Kidney (tissue), 14 donors: Measurements from ENCODE around the gene ZNF423. TPM values are rescaled to one million over a fixed set of nuclear protein-coding genes. Genes with fewer than 3 reads are reported as not detected.

Experiments
- DNase-seq, 5 donors: peaks; one replicate each; pipeline ENCODE4 v3.0.0-alpha.2; 2013 to 2020
- FAIRE-seq: peaks from 2 replicates; lab custom pipeline; 2012; peaks lifted over from hg19 to GRCh38; lab: Jason Lieb, UNC
- H3K27ac ChIP-seq, 2 donors: one replicate each; pipeline ENCODE4 v1.7.0; 2013; ENCODE audit warnings: low read depth in 2 of 2, low read length in 2 of 2, inconsistent platforms in 1 of 2
- H3K27me3 ChIP-seq: one replicate; pipeline ENCODE4 v1.7.1; 2013; ENCODE audit warnings: low read length, inconsistent platforms; ENCODE audit not compliant: control insufficient read depth, insufficient read depth
- H3K36me3 ChIP-seq, 3 donors: one replicate each; pipeline versions ENCODE4 v1.7.0 to v1.7.1; 2013; ENCODE audit warnings: low read length in 3 of 3, control low read depth in 1 of 3, inconsistent platforms in 1 of 3; ENCODE audit not compliant: insufficient read depth in 3 of 3, control insufficient read depth in 2 of 3
- H3K4me1 ChIP-seq, 3 donors: one replicate each; pipeline versions ENCODE4 v1.7.0 to v1.7.1; 2013; ENCODE audit warnings: low read length in 3 of 3, inconsistent platforms in 1 of 3, low read depth in 1 of 3; ENCODE audit not compliant: control insufficient read depth in 2 of 3, insufficient read depth in 2 of 3
- H3K4me3 ChIP-seq, 3 donors: one replicate each; pipeline versions ENCODE4 v1.7.0 to v1.8.1; 2013; ENCODE audit warnings: low read length in 3 of 3, control low read depth in 1 of 3, inconsistent platforms in 1 of 3
- H3K9ac ChIP-seq, 3 donors: one replicate each; pipeline versions ENCODE4 v1.7.0 to v1.7.1; 2013; ENCODE audit warnings: low read length in 3 of 3, control low read depth in 1 of 3, inconsistent platforms in 1 of 3
- H3K9me3 ChIP-seq, 3 donors: one replicate each; pipeline versions ENCODE4 v1.7.0 to v1.7.1; 2013; ENCODE audit warnings: low read length in 3 of 3, control low read depth in 1 of 3, inconsistent platforms in 1 of 3; ENCODE audit not compliant: control insufficient read depth in 2 of 3, insufficient read depth in 1 of 3
- intact Hi-C: fragments of 100-400 bp; cut with DNase I; formaldehyde crosslinking; loops from one replicate; pipeline ENCODE4 v1.11.1; 2022
- polyA plus RNA-seq: library from polyadenylated mRNA; stranded (reverse); fragments of 350-450 nt; fragmentation: Illumina TruSeq; extraction: RNeasy Lipid Tissue Mini Kit (QIAGEN cat#74804); gene quantifications from one replicate; pipeline ENCODE4 v1.2.3, GENCODE V29; 2014; ENCODE audit warnings: low read depth, low replicate concordance; ENCODE audit not compliant: insufficient read depth
- total RNA-seq: library from RNA; stranded (reverse); fragmentation: NEBNext Ultra II Directional; extraction: Animal tissue kit (Norgen Biotek cat#: 25700); gene quantifications from one replicate; pipeline ENCODE4 v1.2.1, GENCODE V29; 2021
- TF ChIP-seq, protein P1 (sequence below): IDR thresholded peaks from 3 replicates; pipeline ENCODE4 v1.5.1; 2012; ENCODE audit warnings: mild to moderate bottlenecking, moderate library complexity, borderline replicate concordance; ENCODE audit not compliant: insufficient read depth; ENCODE audit errors: extremely low read depth
- donor health status: control.
- donor health status: control.
- donor health status: control.
- donor health status: control.
- donor health status: control.
- donor health status: DM: yes; HTN: yes; CAD: no.
- donor health status: Normal renal cell carcinoma (clear cell type).

The ZNF423 gene
- total and polyA plus RNA-seq, 2 donors from 2014 or later = 2.0 to 8.4 TPM

DNA sequence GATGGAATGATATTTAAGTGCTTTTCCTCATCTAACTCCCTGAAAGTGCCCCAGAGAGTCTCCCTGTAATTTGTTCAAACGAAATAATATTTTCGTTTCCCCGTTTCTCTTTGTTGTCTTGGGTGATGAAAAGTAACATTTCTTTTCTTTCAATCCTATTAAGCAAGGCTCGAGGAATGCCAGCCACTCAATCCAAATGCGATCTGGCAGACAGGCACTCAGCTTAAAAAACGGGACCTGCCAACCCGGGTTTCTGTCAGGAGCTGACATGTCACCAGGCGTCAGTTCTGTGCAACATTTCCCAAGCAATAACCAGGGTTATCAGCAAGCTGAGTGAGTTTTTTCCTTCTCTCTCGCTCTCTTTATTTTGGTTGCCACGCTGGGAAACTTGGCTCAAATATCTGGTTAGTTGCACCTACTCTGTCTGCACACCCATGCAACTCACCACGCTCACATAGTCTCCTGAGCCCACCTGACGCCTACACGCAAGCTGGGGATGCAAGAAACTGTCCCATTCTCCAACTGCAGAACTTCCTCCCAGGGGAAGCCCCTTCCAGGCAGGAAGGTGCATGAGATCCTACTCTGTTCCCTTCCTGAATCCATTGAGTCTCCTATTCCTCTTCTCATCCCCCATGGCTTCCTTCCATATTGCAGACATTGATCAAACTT lies 274.1 kb downstream of the ZNF423 start:
- intact Hi-C loops = no loop called here
- TF ChIP-seq, protein P1, sequence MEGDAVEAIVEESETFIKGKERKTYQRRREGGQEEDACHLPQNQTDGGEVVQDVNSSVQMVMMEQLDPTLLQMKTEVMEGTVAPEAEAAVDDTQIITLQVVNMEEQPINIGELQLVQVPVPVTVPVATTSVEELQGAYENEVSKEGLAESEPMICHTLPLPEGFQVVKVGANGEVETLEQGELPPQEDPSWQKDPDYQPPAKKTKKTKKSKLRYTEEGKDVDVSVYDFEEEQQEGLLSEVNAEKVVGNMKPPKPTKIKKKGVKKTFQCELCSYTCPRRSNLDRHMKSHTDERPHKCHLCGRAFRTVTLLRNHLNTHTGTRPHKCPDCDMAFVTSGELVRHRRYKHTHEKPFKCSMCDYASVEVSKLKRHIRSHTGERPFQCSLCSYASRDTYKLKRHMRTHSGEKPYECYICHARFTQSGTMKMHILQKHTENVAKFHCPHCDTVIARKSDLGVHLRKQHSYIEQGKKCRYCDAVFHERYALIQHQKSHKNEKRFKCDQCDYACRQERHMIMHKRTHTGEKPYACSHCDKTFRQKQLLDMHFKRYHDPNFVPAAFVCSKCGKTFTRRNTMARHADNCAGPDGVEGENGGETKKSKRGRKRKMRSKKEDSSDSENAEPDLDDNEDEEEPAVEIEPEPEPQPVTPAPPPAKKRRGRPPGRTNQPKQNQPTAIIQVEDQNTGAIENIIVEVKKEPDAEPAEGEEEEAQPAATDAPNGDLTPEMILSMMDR = no peak
- FAIRE-seq = no peak
- H3K9ac ChIP-seq = no peak overlapping the region
- H3K4me3 ChIP-seq = no peak overlapping the region
- no peaks in the 10 kb centered on the region for H3K27me3 ChIP-seq
- peaks cover 0 to 6% (median 2%) of the 10 kb centered on the region in 3 donors for H3K4me1 ChIP-seq
- no peaks in the 10 kb centered on the region for H3K9me3 ChIP-seq
- H3K27ac ChIP-seq = no peak overlapping the region
- no peaks in the 10 kb centered on the region for H3K36me3 ChIP-seq
- no peak for DNase-seq

DNA sequence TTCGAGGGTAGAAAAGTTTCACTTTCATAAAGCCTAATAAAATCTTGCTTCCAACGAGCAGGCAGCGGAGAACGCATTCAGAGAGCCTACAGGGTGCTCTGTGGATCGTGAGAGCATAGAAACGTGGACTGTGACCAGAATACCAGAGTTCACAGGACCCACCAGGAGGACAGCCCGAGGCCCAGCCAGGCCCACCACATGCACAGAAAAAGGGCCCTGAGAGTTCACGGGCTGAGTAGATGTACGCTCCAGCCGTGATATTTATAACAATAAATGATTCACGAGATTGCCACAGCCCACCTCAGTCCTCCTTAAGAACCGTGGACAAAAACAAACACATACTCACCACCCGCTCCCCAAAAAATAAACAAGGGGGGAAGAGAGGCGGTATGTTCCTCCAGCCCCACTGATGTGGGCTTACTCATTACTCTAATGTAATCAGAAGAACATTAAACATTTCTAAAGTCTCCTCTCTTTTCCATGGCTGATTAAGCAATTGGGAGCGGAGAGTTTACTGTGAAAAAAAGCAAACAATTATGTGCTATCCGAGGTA lies 275.1 kb downstream of the ZNF423 start:
- Histone ChIP-seq H3K4me3 (peak overlapping the region in 1 of 3 donors; percentile 48), H3K27ac (no peak overlapping the region)
- intact Hi-C loops = no loop called here

DNA sequence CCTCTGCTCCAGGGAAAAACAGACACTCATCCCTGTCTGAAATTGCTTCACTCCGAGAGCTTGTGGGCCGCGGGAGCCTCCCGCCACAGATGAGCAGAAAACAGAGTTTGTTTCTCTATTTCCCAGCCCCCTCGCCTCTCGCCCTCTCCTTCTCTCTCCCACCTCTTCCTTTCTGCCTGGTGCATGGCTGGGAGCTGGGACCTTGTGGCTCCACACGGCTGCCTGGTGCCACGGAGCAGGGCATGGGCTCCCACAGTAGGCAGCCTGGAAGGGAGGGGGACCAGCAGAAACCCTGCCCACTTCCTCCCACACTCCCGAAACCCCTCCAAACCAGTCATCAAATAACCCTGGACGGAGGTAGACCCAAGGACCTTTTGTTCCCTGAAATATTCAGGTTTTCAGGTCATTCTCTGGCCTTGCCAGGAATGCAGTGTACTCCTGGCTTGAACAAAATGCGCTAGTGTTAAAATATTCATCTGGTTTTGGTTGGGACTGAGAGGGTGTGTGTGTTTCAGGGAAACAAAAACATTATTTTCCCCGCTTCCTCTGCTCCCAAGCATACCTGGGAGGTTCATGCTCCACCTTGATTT lies 277.4 kb downstream of the ZNF423 start:
- intact Hi-C loops = no loop called here
- TF ChIP-seq, protein P1 = no peak

More for the DNA sequence above, 275.1 kb downstream of the ZNF423 start:
- DNase-seq (no peak), FAIRE-seq (no peak)
- Histone ChIP-seq H3K9me3 (no peaks in the 10 kb centered on the region), H3K9ac (peak overlapping the region in 1 of 3 donors; percentile 57), H3K36me3 (no peaks in the 10 kb centered on the region), H3K4me1 (peaks cover 0 to 6% (median 2%) of the 10 kb centered on the region in 3 donors), H3K27me3 (no peaks in the 10 kb centered on the region)
- TF ChIP-seq, protein P1 = no peak

More for the DNA sequence above, 277.4 kb downstream of the ZNF423 start:
- peak in 1 of 5 donors; percentile 37 for DNase-seq
- Histone ChIP-seq H3K4me1 (peaks cover 0 to 6% (median 5%) of the 10 kb centered on the region in 3 donors), H3K9me3 (no peaks in the 10 kb centered on the region), H3K36me3 (no peaks in the 10 kb centered on the region), H3K9ac (peak overlapping the region in 1 of 3 donors; percentile 26), H3K27me3 (no peaks in the 10 kb centered on the region), H3K27ac (peak overlapping the region in 1 of 2 donors; percentile 16), H3K4me3 (no peak overlapping the region)
- FAIRE-seq = no peak
